Measurements from ENCODE around the gene OR4D6. TPM values are rescaled to one million over a fixed set of nuclear protein-coding genes. Genes with fewer than 3 reads are reported as not detected.

The OR4D6 gene
- total RNA-seq, 2 experiments from 2014 or later: not detected

GRCh38 chr11:59418156-59418555 lies 38.6 kb upstream of the OR4D6 start:
- Mint-ChIP-seq H3K9me3 (no peaks in the 10 kb centered on the region), H3K27me3 (peaks cover 7% of the 10 kb centered on the region), H3K36me3 (ENCODE audit: low read depth) (no peaks in the 10 kb centered on the region), H3K4me1 (ENCODE audit: low read depth) (peaks cover 12% of the 10 kb centered on the region), H3K27ac (no peak overlapping the region), H3K4me3 (no peak overlapping the region)
- POLR2A ChIA-PET: no interaction called here
- intact Hi-C loops (cut with micrococcal nuclease): no loop called here
- no peak for TF ChIP-seq CTCF (IDR thresholded peaks at IDR 0.05)
- no peak for ATAC-seq
- no peak for DNase-seq
- CTCF ChIA-PET: interaction anchor here (0.6 to 1.9 kb wide), 3 partner anchors 12 to 247 kb away, joined by 3 to 5 read pairs (median 4); partner anchors contain the start of gene DTX4

GRCh38 chr11:59423835-59424234 lies 32.9 kb upstream of the OR4D6 start:
- no peak overlapping the region for H3K4me3 Mint-ChIP-seq
- no peaks in the 10 kb centered on the region for H3K9me3 Mint-ChIP-seq
- DNase-seq (no peak), ATAC-seq (no peak)
- POLR2A ChIA-PET: no interaction called here
- H3K36me3 Mint-ChIP-seq (ENCODE audit: low read depth): no peaks in the 10 kb centered on the region
- CTCF ChIA-PET: no interaction called here
- TF ChIP-seq CTCF (IDR thresholded peaks at IDR 0.05): no peak
- H3K27ac Mint-ChIP-seq: no peak overlapping the region
- H3K27me3 Mint-ChIP-seq: no peaks in the 10 kb centered on the region
- intact Hi-C loops (cut with micrococcal nuclease): loop anchor here (5.0 kb wide), 1 partner anchor 137 kb away; no protein-coding TSS in a partner anchor
- no peaks in the 10 kb centered on the region for H3K4me1 Mint-ChIP-seq (ENCODE audit: low read depth)

- H3K9me3 Mint-ChIP-seq: no peaks in the 10 kb centered on the region
- CTCF ChIA-PET: no interaction called here
- no peak overlapping the region for H3K4me3 Mint-ChIP-seq
- no peak for TF ChIP-seq CTCF (IDR thresholded peaks at IDR 0.05)
- intact Hi-C loops (cut with micrococcal nuclease): no loop called here
- no peaks in the 10 kb centered on the region for H3K4me1 Mint-ChIP-seq (ENCODE audit: low read depth)
- no peak for ATAC-seq
- no peaks in the 10 kb centered on the region for H3K36me3 Mint-ChIP-seq (ENCODE audit: low read depth)
- H3K27ac Mint-ChIP-seq: no peak overlapping the region
- H3K27me3 Mint-ChIP-seq: peaks cover 1% of the 10 kb centered on the region
- DNase-seq: no peak
- POLR2A ChIA-PET: no interaction called here
Observed at GRCh38 chr11:59425131-59425530, 31.6 kb upstream of the OR4D6 start.

- DNase-seq (no peak), ATAC-seq (no peak)
- peaks cover 1% of the 10 kb centered on the region for H3K27me3 Mint-ChIP-seq
- H3K4me3 Mint-ChIP-seq: no peak within 1 kb of the TSS
- H3K27ac Mint-ChIP-seq: no peak within 1 kb of the TSS
- TF ChIP-seq CTCF (IDR thresholded peaks at IDR 0.05): no peak
- ChIA-PET CTCF (no interaction called here), POLR2A (no interaction called here)
- intact Hi-C loops (cut with micrococcal nuclease): no loop called here
- H3K4me1 Mint-ChIP-seq (ENCODE audit: low read depth): no peaks in the 10 kb centered on the region
- no peaks in the 10 kb centered on the region for H3K9me3 Mint-ChIP-seq
- H3K36me3 Mint-ChIP-seq (ENCODE audit: low read depth): no peaks in the 10 kb centered on the region
Observed at GRCh38 chr11:59426361-59427067, 30.2 kb upstream of the OR4D6 start, which contains the start of gene OR5A2. Gene OR5A2 (minus strand): TSS chr11:59426413. CDS start chr11:59422953, 3,460 bp downstream.

- intact Hi-C loops (cut with micrococcal nuclease): no loop called here
- H3K36me3 Mint-ChIP-seq (ENCODE audit: low read depth): no peaks in the 10 kb centered on the region
- ChIA-PET POLR2A (no interaction called here), CTCF (no interaction called here)
- no peak overlapping the region for H3K4me3 Mint-ChIP-seq
- no peak overlapping the region for H3K27ac Mint-ChIP-seq
- no peaks in the 10 kb centered on the region for H3K9me3 Mint-ChIP-seq
- no peak for TF ChIP-seq CTCF (IDR thresholded peaks at IDR 0.05)
- DNase-seq: no peak
- ATAC-seq: no peak
- peaks cover 5% of the 10 kb centered on the region for H3K27me3 Mint-ChIP-seq
- no peaks in the 10 kb centered on the region for H3K4me1 Mint-ChIP-seq (ENCODE audit: low read depth)
Observed at GRCh38 chr11:59427068-59427382, 29.7 kb upstream of the OR4D6 start.

Measured in activated CD8-positive, alpha-beta T cell treated with anti-CD3 and anti-CD28 coated beads for 36 hours (primary cell).